Measurements from ENCODE around the gene HYAL1. TPM values are rescaled to one million over a fixed set of nuclear protein-coding genes. Genes with fewer than 3 reads are reported as not detected.

The HYAL1 gene
- total RNA-seq, 1 experiment from 2014 or later = 0.37 TPM

GRCh38 chr3:50276762-50277101 lies 26.6 kb downstream of the HYAL1 start:
- Histone ChIP-seq H3K27ac (ENCODE audit: low read depth, low read length, poor library complexity, severe bottlenecking) (no peak overlapping the region), H3K27me3 (replicated peaks; ENCODE audit: insufficient read depth, low read depth, low read length, poor library complexity) (peaks cover 4% of the 10 kb centered on the region), H3K36me3 (ENCODE audit: insufficient read depth, low read length, poor library complexity, severe bottlenecking) (no peaks in the 10 kb centered on the region), H3K9me3 (ENCODE audit: low read depth, low read length, poor library complexity, severe bottlenecking) (no peaks in the 10 kb centered on the region), H3K4me1 (ENCODE audit: insufficient read depth, low read length, poor library complexity, severe bottlenecking) (no peaks in the 10 kb centered on the region), H3K4me3 (ENCODE audit: low read depth, low read length, poor library complexity, severe bottlenecking) (no peak overlapping the region)
- ChIA-PET CTCF (no interaction called here), POLR2A (ENCODE audit: low non-redundant PET) (interaction anchor here (0.6 kb wide), 1 partner anchor 557 kb away, joined by 9 read pairs; the partner anchor contains the start of gene AMIGO3)
- DNase-seq (ENCODE audit: low spot score) = no peak
- TF ChIP-seq CTCF (conservative IDR thresholded peaks at IDR 0.05; ENCODE audit: low read depth, low read length) (no peak), EZH2 (IDR thresholded peaks at IDR 0.05; ENCODE audit: borderline replicate concordance, low read depth, low read length, poor library complexity, severe bottlenecking) (no peak)
- no TSS peak for BruUV-seq (replicated peaks)
- intact Hi-C loops (cut with micrococcal nuclease; ENCODE audit: unreplicated experiment) = no loop called here

DNA sequence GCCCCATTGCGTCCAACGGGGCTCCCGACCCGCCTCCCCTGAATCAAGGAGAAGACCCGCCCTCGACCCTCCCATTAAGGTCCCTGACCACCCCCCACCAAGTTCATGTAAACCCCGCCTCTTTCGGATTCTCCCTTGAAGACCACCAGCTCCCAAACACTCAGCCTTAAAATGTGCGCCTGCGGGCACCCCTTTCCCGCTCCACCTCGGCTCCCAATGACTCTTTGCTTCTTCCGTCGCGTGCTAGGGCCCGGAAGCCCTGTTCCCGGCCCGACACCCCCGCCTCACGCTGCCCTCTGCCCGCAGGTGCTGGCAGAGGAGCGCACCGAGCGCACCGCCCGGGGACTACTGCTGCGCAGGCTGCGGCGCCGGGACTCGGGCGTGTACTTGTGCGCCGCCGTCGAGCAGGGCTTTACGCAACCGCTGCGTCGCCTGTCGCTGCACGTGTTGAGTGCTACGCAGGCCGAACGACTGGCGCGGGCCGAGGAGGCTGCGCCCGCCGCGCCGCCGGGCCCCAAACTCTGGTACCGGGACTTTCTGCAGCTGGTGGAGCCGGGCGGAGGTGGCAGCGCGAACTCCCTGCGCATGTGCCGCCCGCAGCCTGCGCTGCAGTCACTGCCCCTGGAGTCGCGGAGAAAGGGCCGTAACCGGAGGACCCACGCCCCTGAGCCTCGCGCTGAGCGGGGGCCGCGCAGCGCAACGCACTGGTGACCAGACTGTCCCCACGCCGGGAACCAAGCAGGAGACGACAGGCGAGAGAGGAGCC lies 27.2 kb downstream of the HYAL1 start:
- no peak overlapping the region for H3K4me3 ChIP-seq (ENCODE audit: low read depth, low read length, poor library complexity, severe bottlenecking)
- TF ChIP-seq CTCF (conservative IDR thresholded peaks at IDR 0.05; ENCODE audit: low read depth, low read length) (no peak), EZH2 (IDR thresholded peaks at IDR 0.05; ENCODE audit: borderline replicate concordance, low read depth, low read length, poor library complexity, severe bottlenecking) (no peak)
- intact Hi-C loops (cut with micrococcal nuclease; ENCODE audit: unreplicated experiment) = no loop called here
- no peaks in the 10 kb centered on the region for H3K36me3 ChIP-seq (ENCODE audit: insufficient read depth, low read length, poor library complexity, severe bottlenecking)
- no peak overlapping the region for H3K27ac ChIP-seq (ENCODE audit: low read depth, low read length, poor library complexity, severe bottlenecking)
- POLR2A ChIA-PET (ENCODE audit: low non-redundant PET) = no interaction called here
- CTCF ChIA-PET = no interaction called here
- H3K9me3 ChIP-seq (ENCODE audit: low read depth, low read length, poor library complexity, severe bottlenecking) = no peaks in the 10 kb centered on the region
- no peak for DNase-seq (ENCODE audit: low spot score)
- no peaks in the 10 kb centered on the region for H3K4me1 ChIP-seq (ENCODE audit: insufficient read depth, low read length, poor library complexity, severe bottlenecking)
- H3K27me3 ChIP-seq (replicated peaks; ENCODE audit: insufficient read depth, low read depth, low read length, poor library complexity) = peaks cover 4% of the 10 kb centered on the region
- no TSS peak for BruUV-seq (replicated peaks)

GRCh38 chr3:50275141-50275995 lies 28.0 kb downstream of the HYAL1 start:
- CTCF ChIA-PET = interaction anchor here (0.6 to 0.7 kb wide), 2 partner anchors 128 to 1318 kb away, joined by 7 to 8 read pairs; no protein-coding TSS in a partner anchor
- peaks cover 4% of the 10 kb centered on the region for H3K27me3 ChIP-seq (replicated peaks; ENCODE audit: insufficient read depth, low read depth, low read length, poor library complexity)
- no peak overlapping the region for H3K27ac ChIP-seq (ENCODE audit: low read depth, low read length, poor library complexity, severe bottlenecking)
- no TSS peak for BruUV-seq (replicated peaks)
- intact Hi-C loops (cut with micrococcal nuclease; ENCODE audit: unreplicated experiment) = no loop called here
- TF ChIP-seq EZH2 (IDR thresholded peaks at IDR 0.05; ENCODE audit: borderline replicate concordance, low read depth, low read length, poor library complexity, severe bottlenecking) (no peak), CTCF (conservative IDR thresholded peaks at IDR 0.05; ENCODE audit: low read depth, low read length) (no peak)
- POLR2A ChIA-PET (ENCODE audit: low non-redundant PET) = no interaction called here
- H3K4me1 ChIP-seq (ENCODE audit: insufficient read depth, low read length, poor library complexity, severe bottlenecking) = no peaks in the 10 kb centered on the region
- no peak for DNase-seq (ENCODE audit: low spot score)
- no peak overlapping the region for H3K4me3 ChIP-seq (ENCODE audit: low read depth, low read length, poor library complexity, severe bottlenecking)
- H3K9me3 ChIP-seq (ENCODE audit: low read depth, low read length, poor library complexity, severe bottlenecking) = no peaks in the 10 kb centered on the region
- H3K36me3 ChIP-seq (ENCODE audit: insufficient read depth, low read length, poor library complexity, severe bottlenecking) = no peaks in the 10 kb centered on the region

All from A673 (cell line).